Right lobe of liver (tissue), 6 donors: Measurements from ENCODE around the gene MAML3. TPM values are rescaled to one million over a fixed set of nuclear protein-coding genes. Genes with fewer than 3 reads are reported as not detected.

Experiments
- ATAC-seq, 4 donors: fragments of 200-7000 bp; cut with Tn5 transposase; one replicate each; pipeline ENCODE4 v1.9.1; 2020; ENCODE audit warnings: mild to moderate bottlenecking in 4 of 4, moderate library complexity in 4 of 4
- DNase-seq, 3 donors: peaks; one replicate each; pipeline ENCODE4 v3.0.0-alpha.2; 2020
- H3K27ac ChIP-seq, 3 donors: fragments of 200-600 bp; one replicate each; pipeline ENCODE4 v1.8.0; 2022
- H3K27me3 ChIP-seq, 2 donors: fragments of 200-600 bp; one replicate each; pipeline ENCODE4 v1.8.0; 2022
- H3K36me3 ChIP-seq, 4 donors: fragments of 200-600 bp; sonication (generic) in 1 of 4; one replicate each; pipeline versions ENCODE4 v1.5.1 to v1.8.0; 2017 to 2022; ENCODE audit warnings: control low read depth in 1 of 4
- H3K4me1 ChIP-seq, 4 donors: fragments of 200-600 bp; sonication (generic) in 1 of 4; one replicate each; pipeline versions ENCODE4 v1.5.1 to v1.8.0; 2017 to 2022; ENCODE audit warnings: control low read depth in 1 of 4
- H3K4me3 ChIP-seq, 3 donors: fragments of 200-600 bp; one replicate each; pipeline ENCODE4 v1.8.0; 2022
- H3K9me3 ChIP-seq, 4 donors: fragments of 200-600 bp; sonication (generic) in 1 of 4; one replicate each; pipeline versions ENCODE4 v1.5.1 to v1.8.0; 2017 to 2022; ENCODE audit warnings: control low read depth in 1 of 4
- POLR2A ChIP-seq: fragments of 450-650 bp; IDR thresholded peaks from one replicate; pipeline ENCODE4 v1.6.1; 2017; ENCODE audit warnings: antibody characterized with exemption, mild to moderate bottlenecking
- WGBS: methylation state at CpG from one replicate; pipeline ENCODE4 v1.1.6; 2018; ENCODE audit warnings: low coverage, low lambda C conversion rate; ENCODE audit not compliant: insufficient coverage; ENCODE audit errors: missing lambda C conversion rate; 5-methylcytosine and 5-hydroxymethylcytosine counted together
- intact Hi-C, 2 donors: fragments of 100-400 bp; cut with DNase I; formaldehyde crosslinking; loops; one replicate each; pipeline versions ENCODE4 v1.11.2 to v1.14.1; 2022
- total RNA-seq, 6 experiments: library from RNA; depleted of rRNA in 2 of 6; stranded (reverse); fragments of >200 nt in 2 of 6; fragmentation: NEBNext Ultra II Directional in 3 of 6; extraction: Animal tissue kit (Norgen Biotek cat#: 25700) in 3 of 6; gene quantifications; one replicate each; pipeline versions ENCODE4 v1.1.0 to v1.2.4, GENCODE V29; 2016 to 2023
- TF ChIP-seq, protein P1 (sequence below), 4 donors: fragments of 200-600 bp in 3 of 4; fragments of 450-650 bp in 1 of 4; IDR thresholded peaks; one replicate each; pipeline versions ENCODE4 v1.5.1 to v1.8.0; 2016 to 2022; ENCODE audit warnings: antibody characterized with exemption in 4 of 4, mild to moderate bottlenecking in 2 of 4
- donor health status: DM: no; HTN: yes; CAD: no.
- donor health status: DM: no; HTN: no; CAD: no.
- donor health status: DM: no; HTN: no; CAD: no.
- donor health status: DM: no; HTN: yes; CAD: no.
- donor health status: DM: no; HTN: yes; CAD: no.

Gene MAML3
- total RNA-seq, 6 experiments from 2014 or later = 2.6 to 7.8 (median 5.0) TPM

DNA sequence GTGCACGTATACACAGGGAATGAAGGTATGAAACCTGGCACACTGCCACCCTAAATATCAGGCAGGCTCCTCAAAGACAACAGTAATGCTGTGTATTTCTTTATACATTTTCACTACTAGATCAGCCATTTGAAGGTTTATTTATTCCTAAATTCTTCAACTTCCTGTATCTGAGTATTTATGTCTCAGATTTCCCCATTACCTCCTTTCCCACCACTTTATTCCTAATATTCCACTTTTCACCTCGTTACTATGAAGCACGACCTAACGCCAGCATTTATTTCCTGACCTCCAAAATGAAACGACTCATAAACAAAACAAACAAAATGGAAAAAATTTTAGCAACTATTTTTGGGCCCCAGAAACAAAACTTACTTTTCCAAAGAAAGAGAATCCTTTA, 69.6 kb downstream of the MAML3 start:
- H3K27ac ChIP-seq = no peak overlapping the region
- H3K9me3 ChIP-seq = no peaks in the 10 kb centered on the region
- no peak for DNase-seq
- no peaks in the 10 kb centered on the region for H3K4me1 ChIP-seq
- H3K4me3 ChIP-seq = no peak overlapping the region
- TF ChIP-seq, protein P1, sequence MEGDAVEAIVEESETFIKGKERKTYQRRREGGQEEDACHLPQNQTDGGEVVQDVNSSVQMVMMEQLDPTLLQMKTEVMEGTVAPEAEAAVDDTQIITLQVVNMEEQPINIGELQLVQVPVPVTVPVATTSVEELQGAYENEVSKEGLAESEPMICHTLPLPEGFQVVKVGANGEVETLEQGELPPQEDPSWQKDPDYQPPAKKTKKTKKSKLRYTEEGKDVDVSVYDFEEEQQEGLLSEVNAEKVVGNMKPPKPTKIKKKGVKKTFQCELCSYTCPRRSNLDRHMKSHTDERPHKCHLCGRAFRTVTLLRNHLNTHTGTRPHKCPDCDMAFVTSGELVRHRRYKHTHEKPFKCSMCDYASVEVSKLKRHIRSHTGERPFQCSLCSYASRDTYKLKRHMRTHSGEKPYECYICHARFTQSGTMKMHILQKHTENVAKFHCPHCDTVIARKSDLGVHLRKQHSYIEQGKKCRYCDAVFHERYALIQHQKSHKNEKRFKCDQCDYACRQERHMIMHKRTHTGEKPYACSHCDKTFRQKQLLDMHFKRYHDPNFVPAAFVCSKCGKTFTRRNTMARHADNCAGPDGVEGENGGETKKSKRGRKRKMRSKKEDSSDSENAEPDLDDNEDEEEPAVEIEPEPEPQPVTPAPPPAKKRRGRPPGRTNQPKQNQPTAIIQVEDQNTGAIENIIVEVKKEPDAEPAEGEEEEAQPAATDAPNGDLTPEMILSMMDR (IDR thresholded peaks at IDR 0.05) = no peak
- TF ChIP-seq POLR2A = no peak
- WGBS = 73% methylated on average over 5 of the region's 5 CpGs
- no peak for ATAC-seq
- no peaks in the 10 kb centered on the region for H3K27me3 ChIP-seq
- intact Hi-C loops = no loop called here
- no peaks in the 10 kb centered on the region for H3K36me3 ChIP-seq

DNA sequence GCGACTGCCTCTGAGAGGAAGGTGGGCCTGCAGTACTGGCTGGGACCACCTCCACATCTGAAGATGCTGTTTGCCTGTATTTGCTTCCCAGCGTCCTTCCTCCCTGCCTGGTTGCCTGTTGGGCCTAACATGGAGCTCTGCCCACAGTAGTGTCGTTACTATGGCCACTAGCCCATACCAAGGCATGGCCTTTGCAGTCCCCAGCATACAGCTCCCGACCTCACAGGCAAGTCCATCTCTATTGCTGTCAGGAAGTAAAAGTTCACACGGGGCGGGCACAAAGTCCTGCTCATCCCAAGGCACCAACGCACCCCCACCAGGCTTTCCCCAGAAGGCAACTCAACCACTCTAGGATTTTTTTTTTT, 71.6 kb downstream of the MAML3 start:
- Histone ChIP-seq H3K36me3 (no peaks in the 10 kb centered on the region), H3K27ac (no peak overlapping the region), H3K27me3 (no peaks in the 10 kb centered on the region), H3K4me1 (no peaks in the 10 kb centered on the region), H3K9me3 (no peaks in the 10 kb centered on the region), H3K4me3 (no peak overlapping the region)
- no peak for TF ChIP-seq POLR2A
- TF ChIP-seq, protein P1 (IDR thresholded peaks at IDR 0.05) = no peak
- WGBS = 94% methylated on average over 6 of the region's 7 CpGs
- DNase-seq = no peak
- peak in 1 of 4 donors; percentile 16 for ATAC-seq
- intact Hi-C loops = no loop called here

DNA sequence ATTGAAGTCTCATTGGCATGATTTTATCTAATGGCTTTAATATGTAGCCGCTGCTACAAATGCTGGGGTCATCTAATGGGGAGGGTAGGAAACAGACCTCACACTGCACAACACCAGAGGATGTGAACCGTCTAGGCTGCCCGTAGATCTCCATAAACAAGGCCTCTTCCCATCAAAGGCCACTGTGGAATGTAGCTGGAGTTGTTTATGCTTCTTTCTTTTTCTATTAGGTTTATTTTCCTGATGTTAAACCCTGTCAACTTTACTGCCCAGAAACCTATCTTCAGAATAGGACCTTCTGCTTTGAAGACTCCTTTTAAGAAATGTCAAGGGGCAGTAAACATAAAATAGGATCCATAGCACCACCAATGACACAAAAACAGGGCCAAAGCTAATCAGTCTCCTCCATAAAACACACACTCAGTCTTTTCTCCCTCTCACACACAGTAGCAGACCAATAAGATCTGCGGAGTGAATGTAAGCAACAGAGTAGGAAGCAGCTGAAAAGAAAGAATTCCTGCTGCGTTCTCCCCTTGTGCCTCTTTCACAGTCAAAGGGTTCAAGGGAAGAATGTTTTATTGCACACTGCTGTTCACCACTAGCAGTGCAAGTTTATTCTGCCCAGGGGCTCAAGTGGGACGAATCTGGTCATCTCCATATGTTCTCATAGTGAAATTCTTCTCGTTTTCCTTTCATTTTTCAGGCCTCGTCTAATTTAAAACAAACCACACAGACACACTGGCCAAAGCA, 72.2 kb downstream of the MAML3 start:
- Histone ChIP-seq H3K9me3 (no peaks in the 10 kb centered on the region), H3K4me3 (no peak overlapping the region), H3K4me1 (no peaks in the 10 kb centered on the region), H3K27me3 (no peaks in the 10 kb centered on the region), H3K36me3 (no peaks in the 10 kb centered on the region), H3K27ac (no peak overlapping the region)
- intact Hi-C loops = no loop called here
- TF ChIP-seq, protein P1 (IDR thresholded peaks at IDR 0.05) = no peak
- DNase-seq (no peak), ATAC-seq (peak in 3 of 4 donors; percentile 11 to 22 (median 18))
- 64% methylated on average over 8 of the region's 8 CpGs for WGBS

DNA sequence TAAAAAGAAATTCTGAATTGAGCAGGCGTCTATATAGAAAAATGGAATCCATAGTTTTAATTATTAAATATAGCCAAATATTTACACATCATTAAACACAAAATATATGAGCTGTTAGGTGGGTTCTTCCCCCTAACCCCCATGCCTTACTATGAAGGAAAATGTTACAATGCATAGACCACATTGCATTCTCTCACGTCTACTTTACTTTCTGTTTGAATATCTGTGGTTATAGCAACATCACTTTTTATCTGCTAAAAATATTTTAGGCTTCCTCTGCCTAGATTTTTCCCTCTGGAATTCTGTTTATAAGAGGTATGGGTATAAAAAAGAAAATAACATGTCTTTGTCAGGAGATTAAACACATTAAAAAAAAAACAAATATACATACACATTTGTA, 73.1 kb downstream of the MAML3 start:
- no peaks in the 10 kb centered on the region for H3K9me3 ChIP-seq
- no peaks in the 10 kb centered on the region for H3K27me3 ChIP-seq
- H3K36me3 ChIP-seq = no peaks in the 10 kb centered on the region
- intact Hi-C loops = no loop called here
- TF ChIP-seq, protein P1 (IDR thresholded peaks at IDR 0.05) = no peak
- no peak for TF ChIP-seq POLR2A
- H3K27ac ChIP-seq = no peak overlapping the region
- no peaks in the 10 kb centered on the region for H3K4me1 ChIP-seq
- no peak overlapping the region for H3K4me3 ChIP-seq
- no peak for DNase-seq
- WGBS = 70% methylated on average over 2 of the region's 2 CpGs
- ATAC-seq = no peak
